ENCODE measurements around the gene NSD2. TPM values are rescaled to one million over a fixed set of nuclear protein-coding genes. Genes with fewer than 3 reads are reported as not detected.

The NSD2 gene
- total RNA-seq, 1 donor from 2014 or later: 176 TPM

DNA sequence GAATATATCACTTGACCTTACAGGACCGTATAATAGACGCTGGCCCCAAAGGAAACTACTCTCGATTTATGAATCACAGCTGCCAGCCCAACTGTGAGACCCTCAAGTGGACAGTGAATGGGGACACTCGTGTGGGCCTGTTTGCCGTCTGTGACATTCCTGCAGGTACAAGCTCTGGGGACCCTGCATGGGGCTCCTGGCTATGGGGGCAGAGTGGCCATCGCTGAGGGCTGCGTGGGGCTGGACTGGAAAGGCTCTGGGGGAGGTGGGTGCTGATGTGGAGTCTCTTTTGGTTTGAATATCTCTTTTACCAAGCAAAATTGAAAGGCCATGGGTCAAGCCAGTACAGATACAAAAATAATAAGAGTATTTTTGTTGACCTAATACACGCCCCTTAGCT is 103.6 kb downstream of the NSD2 start:
- Histone ChIP-seq H3K27me3 (no peaks in the 10 kb centered on the region), H3K9ac (no peak overlapping the region), H3K4me1 (no peaks in the 10 kb centered on the region), H3K79me2 (ENCODE audit: low read depth) (no peaks in the 10 kb centered on the region), H3K27ac (no peak overlapping the region), H2AFZ (replicated peaks) (no peak overlapping the region), H3K36me3 (no peaks in the 10 kb centered on the region), H3K9me3 (ENCODE audit: low read depth) (no peaks in the 10 kb centered on the region), H4K20me1 (ENCODE audit: low read depth) (peaks cover 17% of the 10 kb centered on the region), H3F3A (ENCODE audit: low read depth) (peaks cover 22% of the 10 kb centered on the region), H3K4me3 (no peak overlapping the region), H3K4me2 (no peak overlapping the region)
- Mint-ChIP-seq H3K4me3 (no peak overlapping the region), H3K36me3 (peaks cover 46% of the 10 kb centered on the region), H3K9me3 (no peaks in the 10 kb centered on the region), H3K4me1 (no peaks in the 10 kb centered on the region), H3K27me3 (ENCODE audit: insufficient read depth, low read depth) (peaks cover 4% of the 10 kb centered on the region), H3K27ac (no peak overlapping the region)
- TF ChIP-seq EZH2 (IDR thresholded peaks at IDR 0.05) (no peak), EZH2phosphoT487 (IDR thresholded peaks at IDR 0.05) (no peak)
- TF ChIP-seq, protein P1, sequence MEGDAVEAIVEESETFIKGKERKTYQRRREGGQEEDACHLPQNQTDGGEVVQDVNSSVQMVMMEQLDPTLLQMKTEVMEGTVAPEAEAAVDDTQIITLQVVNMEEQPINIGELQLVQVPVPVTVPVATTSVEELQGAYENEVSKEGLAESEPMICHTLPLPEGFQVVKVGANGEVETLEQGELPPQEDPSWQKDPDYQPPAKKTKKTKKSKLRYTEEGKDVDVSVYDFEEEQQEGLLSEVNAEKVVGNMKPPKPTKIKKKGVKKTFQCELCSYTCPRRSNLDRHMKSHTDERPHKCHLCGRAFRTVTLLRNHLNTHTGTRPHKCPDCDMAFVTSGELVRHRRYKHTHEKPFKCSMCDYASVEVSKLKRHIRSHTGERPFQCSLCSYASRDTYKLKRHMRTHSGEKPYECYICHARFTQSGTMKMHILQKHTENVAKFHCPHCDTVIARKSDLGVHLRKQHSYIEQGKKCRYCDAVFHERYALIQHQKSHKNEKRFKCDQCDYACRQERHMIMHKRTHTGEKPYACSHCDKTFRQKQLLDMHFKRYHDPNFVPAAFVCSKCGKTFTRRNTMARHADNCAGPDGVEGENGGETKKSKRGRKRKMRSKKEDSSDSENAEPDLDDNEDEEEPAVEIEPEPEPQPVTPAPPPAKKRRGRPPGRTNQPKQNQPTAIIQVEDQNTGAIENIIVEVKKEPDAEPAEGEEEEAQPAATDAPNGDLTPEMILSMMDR (IDR thresholded peaks at IDR 0.05): no peak
- DNase-seq (ENCODE audit: low spot score): no peak

DNA sequence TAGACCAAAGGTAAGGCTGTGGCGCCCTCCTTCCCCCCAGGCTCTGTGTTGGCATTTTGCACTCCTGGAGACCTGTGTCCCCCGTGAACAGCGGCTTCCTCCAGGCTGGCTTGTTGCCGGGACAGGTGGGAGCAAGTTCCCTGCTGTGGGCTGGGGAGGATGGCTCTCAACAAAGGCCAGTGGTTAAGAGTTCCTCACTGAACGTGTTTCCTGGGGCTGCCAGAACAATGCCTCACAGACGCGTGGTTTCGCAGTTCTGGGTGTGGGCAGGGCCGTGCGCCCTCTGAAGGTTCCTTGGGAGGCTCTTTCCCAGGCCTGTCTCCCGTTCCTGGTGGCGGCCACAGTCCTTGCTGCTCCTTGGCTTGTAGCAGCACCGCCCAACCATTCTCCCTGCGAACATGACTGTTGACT is 104.2 kb downstream of the NSD2 start:
- Histone ChIP-seq H3F3A (ENCODE audit: low read depth) (peaks cover 27% of the 10 kb centered on the region), H3K27me3 (no peaks in the 10 kb centered on the region), H3K9me3 (ENCODE audit: low read depth) (no peaks in the 10 kb centered on the region), H3K9ac (no peak overlapping the region), H3K4me3 (no peak overlapping the region), H2AFZ (replicated peaks) (no peak overlapping the region), H3K27ac (no peak overlapping the region), H3K4me1 (no peaks in the 10 kb centered on the region), H3K4me2 (no peak overlapping the region), H3K79me2 (ENCODE audit: low read depth) (no peaks in the 10 kb centered on the region), H4K20me1 (ENCODE audit: low read depth) (peaks cover 19% of the 10 kb centered on the region), H3K36me3 (no peaks in the 10 kb centered on the region)
- H3K27me3 Mint-ChIP-seq (ENCODE audit: insufficient read depth, low read depth): peaks cover 4% of the 10 kb centered on the region
- H3K9me3 Mint-ChIP-seq: no peaks in the 10 kb centered on the region
- TF ChIP-seq, protein P1 (IDR thresholded peaks at IDR 0.05): no peak
- no peak for TF ChIP-seq EZH2phosphoT487 (IDR thresholded peaks at IDR 0.05)
- TF ChIP-seq EZH2 (IDR thresholded peaks at IDR 0.05): no peak
- H3K36me3 Mint-ChIP-seq: peaks cover 44% of the 10 kb centered on the region
- no peak overlapping the region for H3K4me3 Mint-ChIP-seq
- no peak for DNase-seq (ENCODE audit: low spot score)
- no peak overlapping the region for H3K27ac Mint-ChIP-seq
- no peaks in the 10 kb centered on the region for H3K4me1 Mint-ChIP-seq

DNA sequence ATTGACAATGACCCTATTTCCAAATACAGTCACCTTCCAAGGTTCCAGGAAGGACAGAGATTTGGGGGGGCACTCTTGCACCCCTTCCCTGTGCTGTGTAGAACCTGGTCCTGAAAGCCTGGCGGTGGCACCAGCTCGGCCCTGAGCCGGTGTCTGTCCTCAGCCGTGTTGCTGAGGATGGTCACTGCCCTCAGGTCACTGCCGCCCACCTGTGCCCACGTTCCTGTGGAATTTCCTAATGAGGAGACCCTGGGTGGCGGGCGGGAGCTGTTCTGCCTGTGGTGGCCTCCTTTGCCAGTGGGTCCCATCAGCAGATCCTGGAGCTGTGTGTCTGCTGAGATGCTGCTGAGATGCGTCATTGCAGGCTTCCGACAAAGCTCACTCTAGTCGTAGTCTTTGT is 104.7 kb downstream of the NSD2 start:
- Histone ChIP-seq H3K79me2 (ENCODE audit: low read depth) (no peaks in the 10 kb centered on the region), H3K4me3 (no peak overlapping the region), H3K27ac (no peak overlapping the region), H3K36me3 (no peaks in the 10 kb centered on the region), H3K27me3 (no peaks in the 10 kb centered on the region), H3K4me1 (no peaks in the 10 kb centered on the region), H3K9me3 (ENCODE audit: low read depth) (no peaks in the 10 kb centered on the region), H3K4me2 (no peak overlapping the region), H3F3A (ENCODE audit: low read depth) (peaks cover 30% of the 10 kb centered on the region), H3K9ac (no peak overlapping the region), H4K20me1 (ENCODE audit: low read depth) (peaks cover 24% of the 10 kb centered on the region), H2AFZ (replicated peaks) (no peak overlapping the region)
- DNase-seq (ENCODE audit: low spot score): no peak
- no peaks in the 10 kb centered on the region for H3K9me3 Mint-ChIP-seq
- peaks cover 43% of the 10 kb centered on the region for H3K36me3 Mint-ChIP-seq
- H3K4me1 Mint-ChIP-seq: no peaks in the 10 kb centered on the region
- peaks cover 4% of the 10 kb centered on the region for H3K27me3 Mint-ChIP-seq (ENCODE audit: insufficient read depth, low read depth)
- TF ChIP-seq EZH2 (IDR thresholded peaks at IDR 0.05) (no peak), EZH2phosphoT487 (IDR thresholded peaks at IDR 0.05) (no peak)
- TF ChIP-seq, protein P1 (IDR thresholded peaks at IDR 0.05): no peak
- H3K27ac Mint-ChIP-seq: no peak overlapping the region
- H3K4me3 Mint-ChIP-seq: no peak overlapping the region
